SK-N-SH treated with all-trans-retinoic acid at 6 μM for 48 hours (cell line): ENCODE measurements around the gene B3GNT3.
A peak's percentile ranks its signal among the peaks of the same experiment; 100 is the strongest.

Experiments
- ATAC-seq: fragments of 200-7000 bp; cut with Tn5 transposase; 3 replicates; pipeline ENCODE4 v1.9.1; 2020; ENCODE audit warnings: mild to moderate bottlenecking, moderate library complexity
- ARNTL ChIP-seq: fragments of 450-650 bp; formaldehyde crosslinking; IDR thresholded peaks from 2 replicates; pipeline ENCODE4 v1.5.0; 2020; ENCODE audit warnings: low read depth, mild to moderate bottlenecking, moderate library complexity, borderline replicate concordance
- BACH2 ChIP-seq: fragments of 250-450 bp; sonication (Bioruptor Pico); IDR thresholded peaks from 2 replicates; pipeline ENCODE4 v1.9.0; 2021; ENCODE audit warnings: mild to moderate bottlenecking, borderline replicate concordance
- CSDC2 ChIP-seq: fragments of 250-450 bp; sonication (Bioruptor Pico); IDR thresholded peaks from 2 replicates; pipeline ENCODE4 v1.5.0; 2020; ENCODE audit warnings: mild to moderate bottlenecking, moderate library complexity
- CSRNP3 ChIP-seq: fragments of 250-450 bp; sonication (Bioruptor Pico); IDR thresholded peaks from 2 replicates; pipeline ENCODE4 v1.5.1; 2021; ENCODE audit warnings: mild to moderate bottlenecking, moderate library complexity
- ESRRG ChIP-seq: fragments of 250-450 bp; sonication (Bioruptor Pico); IDR thresholded peaks from 2 replicates; pipeline ENCODE4 v1.6.1; 2021; ENCODE audit warnings: mild to moderate bottlenecking
- ISL1 ChIP-seq: fragments of 250-450 bp; sonication (Bioruptor Pico); IDR thresholded peaks from 2 replicates; pipeline ENCODE4 v2.1.2; 2022; ENCODE audit warnings: mild to moderate bottlenecking, moderate library complexity
- OSR1 ChIP-seq: fragments of 250-450 bp; sonication (Bioruptor Pico); IDR thresholded peaks from 2 replicates; pipeline ENCODE4 v1.8.0; 2022; ENCODE audit warnings: moderate library complexity, mild to moderate bottlenecking, inconsistent platforms
- POU6F1 ChIP-seq: fragments of 250-450 bp; sonication (Bioruptor Pico); IDR thresholded peaks from 2 replicates; pipeline ENCODE4 v1.8.0; 2021; ENCODE audit warnings: low read depth, mild to moderate bottlenecking, moderate library complexity, borderline replicate concordance
- PPARA ChIP-seq: fragments of 250-450 bp; sonication (Bioruptor Pico); IDR thresholded peaks from 2 replicates; pipeline ENCODE4 v1.5.0; 2020; ENCODE audit warnings: mild to moderate bottlenecking, borderline replicate concordance
- RARB ChIP-seq: fragments of 250-450 bp; sonication (Bioruptor Pico); IDR thresholded peaks from 2 replicates; pipeline ENCODE4 v1.8.0; 2021; ENCODE audit warnings: mild to moderate bottlenecking, moderate library complexity
- TCF4 ChIP-seq: fragments of 250-450 bp; sonication (Bioruptor Pico); IDR thresholded peaks from 2 replicates; pipeline ENCODE4 v1.8.0; 2021; ENCODE audit warnings: mild to moderate bottlenecking, moderate library complexity, borderline replicate concordance
- TOX ChIP-seq: fragments of 250-450 bp; sonication (Bioruptor Pico); IDR thresholded peaks from 2 replicates; pipeline ENCODE4 v1.8.0; 2021; ENCODE audit warnings: mild to moderate bottlenecking, moderate library complexity, borderline replicate concordance
- TSHZ2 ChIP-seq: fragments of 250-450 bp; sonication (Bioruptor Pico); IDR thresholded peaks from 2 replicates; pipeline ENCODE4 v1.5.0; 2020; ENCODE audit warnings: mild to moderate bottlenecking, moderate library complexity
- ZC3H10 ChIP-seq: fragments of 250-450 bp; sonication (Bioruptor Pico); IDR thresholded peaks from 2 replicates; pipeline ENCODE4 v1.5.1; 2021; ENCODE audit warnings: mild to moderate bottlenecking, moderate library complexity
- ZFP3 ChIP-seq: fragments of 250-450 bp; sonication (Bioruptor Pico); IDR thresholded peaks from 2 replicates; pipeline ENCODE4 v1.5.0; 2020; ENCODE audit warnings: mild to moderate bottlenecking, moderate library complexity
- ZFP30 ChIP-seq: fragments of 450-650 bp; formaldehyde crosslinking; IDR thresholded peaks from 2 replicates; pipeline ENCODE4 v1.5.0; 2022; ENCODE audit warnings: mild to moderate bottlenecking, moderate library complexity
- ZNF565 ChIP-seq: fragments of 450-650 bp; formaldehyde crosslinking; conservative IDR thresholded peaks from 2 replicates; pipeline ENCODE4 v1.5.0; 2020; ENCODE audit warnings: low read depth, mild to moderate bottlenecking, moderate library complexity
- ZNF70 ChIP-seq: fragments of 450-650 bp; formaldehyde crosslinking; IDR thresholded peaks from 2 replicates; pipeline ENCODE4 v1.5.0; 2020; ENCODE audit warnings: mild to moderate bottlenecking, moderate library complexity
- ZNF8 ChIP-seq: fragments of 450-650 bp; formaldehyde crosslinking; IDR thresholded peaks from 2 replicates; pipeline ENCODE4 v1.5.0; 2020; ENCODE audit warnings: mild to moderate bottlenecking, moderate library complexity
- TF ChIP-seq, protein P1 (sequence below): fragments of 250-450 bp; sonication (Bioruptor Pico); IDR thresholded peaks from 2 replicates; pipeline ENCODE4 v1.8.0; 2020; ENCODE audit warnings: mild to moderate bottlenecking, moderate library complexity, borderline replicate concordance
- TF ChIP-seq, protein P2 (sequence below): fragments of 250-450 bp; sonication (Bioruptor Pico); IDR thresholded peaks from 2 replicates; pipeline ENCODE4 v1.5.1; 2020; ENCODE audit warnings: low read depth, mild to moderate bottlenecking, moderate library complexity

B3GNT3 gene

DNA sequence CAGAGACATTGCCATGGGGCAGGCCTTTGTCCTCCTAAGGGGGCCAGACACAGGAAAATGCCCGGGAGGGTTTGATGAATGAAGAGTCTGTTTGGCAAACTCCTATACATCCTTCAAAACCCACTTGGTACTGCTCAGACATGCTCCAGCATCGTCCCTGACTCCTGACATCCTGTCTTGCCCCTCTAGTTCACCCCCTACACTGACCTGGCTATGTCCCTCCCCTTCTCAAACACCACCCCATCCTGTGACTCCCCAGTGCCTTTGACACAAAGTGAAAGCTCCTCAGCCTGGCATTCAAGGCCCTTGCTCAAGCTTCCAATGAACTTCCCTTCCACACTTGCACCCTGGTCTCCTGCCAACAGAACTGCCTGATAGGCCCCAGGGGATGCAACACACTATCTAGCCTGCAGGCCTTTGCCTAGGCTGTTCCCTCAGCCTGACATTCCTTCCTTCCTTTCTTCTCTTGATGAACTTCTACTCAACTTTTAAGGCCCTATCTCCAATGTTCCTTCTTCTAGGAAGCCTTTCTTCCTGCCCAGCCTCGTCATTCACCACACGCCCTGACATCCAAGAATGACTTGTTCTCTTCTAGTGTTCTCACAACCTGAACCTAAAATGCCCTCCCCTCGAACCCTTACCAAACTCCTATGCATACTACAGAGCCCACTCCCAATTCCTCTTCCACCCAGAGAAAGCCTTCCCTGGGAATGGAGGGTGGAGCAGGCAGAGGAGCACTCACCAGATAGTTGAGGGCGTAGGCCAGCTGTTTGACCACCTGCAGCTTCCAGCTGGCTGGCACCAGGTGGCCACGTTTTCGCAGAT lies 40.5 kb downstream of the B3GNT3 start:
- no peak for ATAC-seq
- TF ChIP-seq ZFP3 (CRISPR knock-in tag) (peak; percentile 97), BACH2 (no peak)

DNA sequence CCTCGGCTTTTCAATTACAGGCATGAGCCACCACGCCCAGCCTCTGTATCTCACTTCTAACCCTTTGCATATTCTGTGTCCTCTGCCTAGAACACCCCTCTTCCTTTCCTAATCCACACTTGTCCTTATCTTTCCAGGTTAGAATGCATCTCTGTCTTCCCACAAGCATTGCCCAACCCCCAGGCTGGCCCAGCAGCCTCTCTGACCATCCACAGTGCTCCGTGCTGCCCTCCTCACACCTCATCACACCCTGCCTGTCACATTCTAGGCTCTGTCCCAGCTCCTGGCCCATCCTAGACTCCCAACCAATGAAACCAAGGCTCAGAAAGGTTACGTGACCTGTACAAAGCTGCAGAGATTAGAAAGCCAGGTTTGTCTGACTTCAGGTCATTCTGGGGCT lies 41.6 kb downstream of the B3GNT3 start:
- no peak for ATAC-seq
- no peak for TF ChIP-seq ISL1 (CRISPR knock-in tag)
- TF ChIP-seq CSRNP3 (CRISPR knock-in tag) = no peak
- TF ChIP-seq POU6F1 = no peak
- no peak for TF ChIP-seq TCF4
- no peak for TF ChIP-seq ZNF565 (CRISPR knock-in tag)
- no peak for TF ChIP-seq ZC3H10 (CRISPR knock-in tag)
- TF ChIP-seq BACH2 = no peak
- TF ChIP-seq PPARA (CRISPR knock-in tag) = no peak
- no peak for TF ChIP-seq ESRRG (CRISPR knock-in tag)
- TF ChIP-seq OSR1 (CRISPR knock-in tag) = no peak
- TF ChIP-seq ZNF70 (CRISPR knock-in tag) = no peak
- TF ChIP-seq CSDC2 (CRISPR knock-in tag) = no peak
- TF ChIP-seq RARB (CRISPR knock-in tag) = no peak
- no peak for TF ChIP-seq TOX
- no peak for TF ChIP-seq ZNF8 (CRISPR knock-in tag)
- TF ChIP-seq, protein P1, sequence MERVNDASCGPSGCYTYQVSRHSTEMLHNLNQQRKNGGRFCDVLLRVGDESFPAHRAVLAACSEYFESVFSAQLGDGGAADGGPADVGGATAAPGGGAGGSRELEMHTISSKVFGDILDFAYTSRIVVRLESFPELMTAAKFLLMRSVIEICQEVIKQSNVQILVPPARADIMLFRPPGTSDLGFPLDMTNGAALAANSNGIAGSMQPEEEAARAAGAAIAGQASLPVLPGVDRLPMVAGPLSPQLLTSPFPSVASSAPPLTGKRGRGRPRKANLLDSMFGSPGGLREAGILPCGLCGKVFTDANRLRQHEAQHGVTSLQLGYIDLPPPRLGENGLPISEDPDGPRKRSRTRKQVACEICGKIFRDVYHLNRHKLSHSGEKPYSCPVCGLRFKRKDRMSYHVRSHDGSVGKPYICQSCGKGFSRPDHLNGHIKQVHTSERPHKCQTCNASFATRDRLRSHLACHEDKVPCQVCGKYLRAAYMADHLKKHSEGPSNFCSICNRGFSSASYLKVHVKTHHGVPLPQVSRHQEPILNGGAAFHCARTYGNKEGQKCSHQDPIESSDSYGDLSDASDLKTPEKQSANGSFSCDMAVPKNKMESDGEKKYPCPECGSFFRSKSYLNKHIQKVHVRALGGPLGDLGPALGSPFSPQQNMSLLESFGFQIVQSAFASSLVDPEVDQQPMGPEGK (CRISPR knock-in tag) = no peak
- no peak for TF ChIP-seq ARNTL (CRISPR knock-in tag)
- TF ChIP-seq, all 23 proteins: peak for 0

GRCh38 chr19:17837972-17838371 lies 43.0 kb downstream of the B3GNT3 start:
- no peak for TF ChIP-seq TSHZ2 (CRISPR knock-in tag)
- no peak for TF ChIP-seq ISL1 (CRISPR knock-in tag)
- TF ChIP-seq ZFP30 (CRISPR knock-in tag) = no peak
- TF ChIP-seq, protein P2, sequence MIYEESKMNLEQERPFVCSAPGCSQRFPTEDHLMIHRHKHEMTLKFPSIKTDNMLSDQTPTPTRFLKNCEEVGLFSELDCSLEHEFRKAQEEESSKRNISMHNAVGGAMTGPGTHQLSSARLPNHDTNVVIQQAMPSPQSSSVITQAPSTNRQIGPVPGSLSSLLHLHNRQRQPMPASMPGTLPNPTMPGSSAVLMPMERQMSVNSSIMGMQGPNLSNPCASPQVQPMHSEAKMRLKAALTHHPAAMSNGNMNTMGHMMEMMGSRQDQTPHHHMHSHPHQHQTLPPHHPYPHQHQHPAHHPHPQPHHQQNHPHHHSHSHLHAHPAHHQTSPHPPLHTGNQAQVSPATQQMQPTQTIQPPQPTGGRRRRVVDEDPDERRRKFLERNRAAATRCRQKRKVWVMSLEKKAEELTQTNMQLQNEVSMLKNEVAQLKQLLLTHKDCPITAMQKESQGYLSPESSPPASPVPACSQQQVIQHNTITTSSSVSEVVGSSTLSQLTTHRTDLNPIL (CRISPR knock-in tag) = no peak
- TF ChIP-seq ESRRG (CRISPR knock-in tag) = no peak
- no peak for TF ChIP-seq RARB (CRISPR knock-in tag)
- no peak for TF ChIP-seq CSRNP3 (CRISPR knock-in tag)
- no peak for TF ChIP-seq ZC3H10 (CRISPR knock-in tag)
- no peak for TF ChIP-seq ZNF70 (CRISPR knock-in tag)
- TF ChIP-seq ZNF8 (CRISPR knock-in tag) = no peak
- TF ChIP-seq TOX = no peak
- TF ChIP-seq OSR1 (CRISPR knock-in tag) = no peak
- no peak for TF ChIP-seq ZFP3 (CRISPR knock-in tag)
- TF ChIP-seq ZNF565 (CRISPR knock-in tag) = no peak
- no peak for ATAC-seq
